IPS DF 6.9 (cell line): ENCODE measurements around the gene KLHL15.
"Not testable (repeated sequence)": the region's sequence is repeated elsewhere in the genome, so short reads cannot be mapped to it uniquely, and the experiment has no call there.

Experiments
- DNase-seq: peaks from one replicate; pipeline ENCODE4 v3.0.0-alpha.2; 2013; ENCODE audit warnings: low read depth, low spot score
- H3K27ac ChIP-seq: one replicate; pipeline ENCODE4 v1.5.1; 2013; ENCODE audit warnings: low read length, control low read depth
- H3K27me3 ChIP-seq: 2 replicates; pipeline ENCODE4 v1.6.1; 2013; ENCODE audit warnings: mild to moderate bottlenecking, low read length; ENCODE audit not compliant: control insufficient read depth, insufficient read depth
- H3K36me3 ChIP-seq: 2 replicates; pipeline ENCODE4 v1.6.1; 2013; ENCODE audit warnings: low read length; ENCODE audit not compliant: control insufficient read depth, insufficient read depth
- H3K4me1 ChIP-seq: 2 replicates; pipeline ENCODE4 v1.6.1; 2013; ENCODE audit warnings: low read length; ENCODE audit not compliant: control insufficient read depth, insufficient read depth
- H3K4me3 ChIP-seq: 2 replicates; pipeline ENCODE4 v1.5.1; 2013; ENCODE audit warnings: mild to moderate bottlenecking, low read length
- H3K9me3 ChIP-seq: 2 replicates; pipeline ENCODE4 v1.6.1; 2013; ENCODE audit warnings: low read length, inconsistent platforms; ENCODE audit not compliant: control insufficient read depth, insufficient read depth
- WGBS: extraction: QIAGEN DNeasy Blood & Tissue Kit; methylation state at CpG from one replicate; pipeline ENCODE4 v1.1.7; 2013; ENCODE audit warnings: mixed read lengths, missing lambda C conversion rate; ENCODE audit not compliant: insufficient read length, insufficient coverage; 5-methylcytosine and 5-hydroxymethylcytosine counted together

The KLHL15 gene, protein sequence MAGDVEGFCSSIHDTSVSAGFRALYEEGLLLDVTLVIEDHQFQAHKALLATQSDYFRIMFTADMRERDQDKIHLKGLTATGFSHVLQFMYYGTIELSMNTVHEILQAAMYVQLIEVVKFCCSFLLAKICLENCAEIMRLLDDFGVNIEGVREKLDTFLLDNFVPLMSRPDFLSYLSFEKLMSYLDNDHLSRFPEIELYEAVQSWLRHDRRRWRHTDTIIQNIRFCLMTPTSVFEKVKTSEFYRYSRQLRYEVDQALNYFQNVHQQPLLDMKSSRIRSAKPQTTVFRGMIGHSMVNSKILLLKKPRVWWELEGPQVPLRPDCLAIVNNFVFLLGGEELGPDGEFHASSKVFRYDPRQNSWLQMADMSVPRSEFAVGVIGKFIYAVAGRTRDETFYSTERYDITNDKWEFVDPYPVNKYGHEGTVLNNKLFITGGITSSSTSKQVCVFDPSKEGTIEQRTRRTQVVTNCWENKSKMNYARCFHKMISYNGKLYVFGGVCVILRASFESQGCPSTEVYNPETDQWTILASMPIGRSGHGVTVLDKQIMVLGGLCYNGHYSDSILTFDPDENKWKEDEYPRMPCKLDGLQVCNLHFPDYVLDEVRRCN

DNA sequence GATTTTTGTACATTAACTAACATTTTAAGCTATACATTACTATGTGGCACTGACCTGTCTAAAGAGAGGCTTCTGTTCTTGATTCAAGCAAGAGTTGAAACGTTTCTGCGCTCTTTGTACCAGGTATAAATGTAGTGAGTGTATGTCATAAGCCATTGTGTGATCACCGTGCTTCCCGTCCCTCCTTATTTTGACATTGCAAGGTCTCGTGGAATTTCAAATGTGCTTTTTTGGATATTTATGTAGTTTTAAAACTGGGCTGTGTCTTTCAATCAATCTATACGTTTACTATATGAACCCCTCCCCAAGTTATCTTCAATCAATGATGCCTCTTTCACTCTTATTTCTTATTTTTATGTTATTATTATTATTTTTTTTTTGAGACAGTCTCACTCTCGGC is at the start of gene KLHL15:
TSS of gene KLHL15 (minus strand) at position 101 of the 400 bp plus-strand sequence. CDS start 20,493 bp downstream, outside the sequence.
- H3K4me1 ChIP-seq: no peaks in the 10 kb centered on the region
- H3K27me3 ChIP-seq: peaks cover 4% of the 10 kb centered on the region; the same call in 1 of the 2 replicates
- no peak for DNase-seq
- WGBS: no CpG with 5 or more reads among the region's 7 CpGs
- no peaks in the 10 kb centered on the region for H3K9me3 ChIP-seq
- H3K36me3 ChIP-seq: no peaks in the 10 kb centered on the region
- no peak within 1 kb of the TSS for H3K27ac ChIP-seq
- H3K4me3 ChIP-seq: peak within 1 kb of the TSS; percentile 58; the same call in 1 of the 2 replicates

DNA sequence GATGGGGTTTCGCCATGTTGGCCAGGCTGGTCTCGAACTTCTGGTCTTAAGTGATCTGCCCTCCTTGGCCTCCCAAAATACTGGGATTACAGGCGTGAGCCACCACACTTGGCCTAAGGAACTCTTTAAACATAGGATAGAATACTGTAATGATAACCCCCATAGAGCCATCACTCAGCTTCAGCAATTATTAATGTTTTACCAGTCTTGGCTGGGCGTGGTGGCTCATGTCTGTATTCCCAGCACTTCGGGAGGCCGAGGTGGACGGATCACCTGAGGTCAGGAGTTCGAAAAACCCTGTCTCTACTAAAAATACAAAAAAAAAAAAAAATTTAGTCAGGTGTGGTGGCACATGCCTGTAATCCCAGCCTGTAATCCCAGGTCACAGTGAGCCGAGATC is 42.9 kb upstream of the KLHL15 start:
- no peak overlapping the region for H3K4me3 ChIP-seq
- no CpG with 5 or more reads among the region's 9 CpGs for WGBS
- no peak overlapping the region for H3K27ac ChIP-seq
- no peaks in the 10 kb centered on the region for H3K9me3 ChIP-seq
- H3K4me1 ChIP-seq: no peaks in the 10 kb centered on the region
- no peaks in the 10 kb centered on the region for H3K27me3 ChIP-seq
- H3K36me3 ChIP-seq: peaks cover 7% of the 10 kb centered on the region; the same call in 1 of the 2 replicates
- no peak for DNase-seq

DNA sequence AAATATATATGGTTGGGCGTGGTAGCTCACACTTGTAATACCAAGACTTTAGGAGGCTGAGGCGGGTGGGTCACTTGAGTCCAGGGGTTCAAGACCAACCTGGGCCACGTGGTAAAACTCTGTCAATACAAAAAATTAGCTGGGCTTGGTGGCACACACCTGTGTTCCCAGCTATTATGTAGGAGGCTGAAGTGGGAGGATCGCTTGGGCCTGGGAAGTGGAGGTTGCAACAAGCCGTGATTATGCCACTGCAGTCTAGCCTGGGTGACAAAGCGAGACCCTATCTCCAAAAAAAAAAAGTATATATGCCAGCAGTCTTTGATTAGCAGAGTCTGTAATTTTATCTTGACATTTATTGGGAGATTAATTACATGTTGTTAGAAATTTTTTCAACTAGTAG is 36.5 kb upstream of the KLHL15 start:
- DNase-seq: no peak
- no CpG with 5 or more reads among the region's 6 CpGs for WGBS
- no peaks in the 10 kb centered on the region for H3K4me1 ChIP-seq
- H3K9me3 ChIP-seq: no peaks in the 10 kb centered on the region
- no peaks in the 10 kb centered on the region for H3K27me3 ChIP-seq
- peaks cover 10% of the 10 kb centered on the region; the same call in 1 of the 2 replicates for H3K36me3 ChIP-seq
- no peak overlapping the region for H3K4me3 ChIP-seq
- no peak overlapping the region for H3K27ac ChIP-seq

- no peaks in the 10 kb centered on the region for H3K27me3 ChIP-seq
- H3K4me1 ChIP-seq: no peaks in the 10 kb centered on the region
- H3K36me3 ChIP-seq: no peaks in the 10 kb centered on the region; the same call in 1 of the 2 replicates
- DNase-seq: no peak
- WGBS: no CpG with 5 or more reads among the region's 14 CpGs
- H3K27ac ChIP-seq: no peak overlapping the region
- no peaks in the 10 kb centered on the region for H3K9me3 ChIP-seq
- H3K4me3 ChIP-seq: peak overlapping the region; percentile 77
Observed at GRCh38 chrX:24055043-24055356, 28.0 kb upstream of the KLHL15 start.

DNA sequence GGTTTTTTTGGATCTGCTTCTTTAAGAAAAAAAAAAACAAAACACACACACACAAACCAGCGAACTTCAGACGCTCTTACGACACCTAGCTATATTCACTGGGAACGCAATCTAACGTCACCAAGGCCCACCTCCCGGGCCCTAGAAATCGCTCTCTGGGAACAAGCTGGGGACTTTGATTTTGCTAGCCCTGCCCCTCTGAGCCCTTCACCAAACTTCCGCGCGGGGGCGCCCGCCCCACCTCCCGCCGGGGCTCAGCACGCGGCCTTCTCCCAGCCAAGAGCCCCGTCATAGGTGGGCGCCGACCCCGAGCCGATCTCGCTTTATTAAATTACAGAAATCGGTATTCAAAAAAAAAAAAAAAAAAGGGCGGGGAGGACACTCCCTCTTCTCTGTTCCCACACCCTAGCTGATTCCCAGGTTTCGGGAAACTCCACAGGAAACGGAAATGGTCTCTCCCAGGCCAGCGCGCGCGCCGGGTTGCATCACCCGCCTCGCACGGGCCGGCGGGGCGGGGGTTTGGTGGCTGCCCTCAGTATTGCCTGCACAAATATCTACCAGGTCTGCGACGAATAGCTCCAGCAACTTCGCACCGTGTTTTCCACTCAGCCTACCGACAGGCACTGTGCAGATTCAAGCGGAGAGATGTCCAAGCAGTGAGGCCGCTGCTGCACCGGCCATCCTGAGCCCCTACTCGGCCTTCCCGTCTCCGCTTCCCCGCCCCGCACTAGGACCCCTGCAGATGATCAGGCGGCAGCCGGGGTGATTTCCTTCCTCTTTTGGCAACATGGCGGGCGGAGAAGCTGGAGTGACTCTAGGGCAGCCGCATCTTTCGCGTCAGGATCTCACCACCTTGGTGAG is 27.4 kb upstream of the KLHL15 start, which contains the start of gene EIF2S3:
TSS of gene EIF2S3 (plus strand) at position 775 of the 861 bp plus-strand sequence. CDS start at position 788, 13 bp downstream.
- no peaks in the 10 kb centered on the region for H3K36me3 ChIP-seq
- DNase-seq: peak; percentile 39
- no peaks in the 10 kb centered on the region for H3K9me3 ChIP-seq
- no CpG with 5 or more reads among the region's 57 CpGs for WGBS
- H3K4me1 ChIP-seq: no peaks in the 10 kb centered on the region
- peak within 1 kb of the TSS; percentile 77 for H3K4me3 ChIP-seq
- no peaks in the 10 kb centered on the region for H3K27me3 ChIP-seq
- no peak within 1 kb of the TSS for H3K27ac ChIP-seq

DNA sequence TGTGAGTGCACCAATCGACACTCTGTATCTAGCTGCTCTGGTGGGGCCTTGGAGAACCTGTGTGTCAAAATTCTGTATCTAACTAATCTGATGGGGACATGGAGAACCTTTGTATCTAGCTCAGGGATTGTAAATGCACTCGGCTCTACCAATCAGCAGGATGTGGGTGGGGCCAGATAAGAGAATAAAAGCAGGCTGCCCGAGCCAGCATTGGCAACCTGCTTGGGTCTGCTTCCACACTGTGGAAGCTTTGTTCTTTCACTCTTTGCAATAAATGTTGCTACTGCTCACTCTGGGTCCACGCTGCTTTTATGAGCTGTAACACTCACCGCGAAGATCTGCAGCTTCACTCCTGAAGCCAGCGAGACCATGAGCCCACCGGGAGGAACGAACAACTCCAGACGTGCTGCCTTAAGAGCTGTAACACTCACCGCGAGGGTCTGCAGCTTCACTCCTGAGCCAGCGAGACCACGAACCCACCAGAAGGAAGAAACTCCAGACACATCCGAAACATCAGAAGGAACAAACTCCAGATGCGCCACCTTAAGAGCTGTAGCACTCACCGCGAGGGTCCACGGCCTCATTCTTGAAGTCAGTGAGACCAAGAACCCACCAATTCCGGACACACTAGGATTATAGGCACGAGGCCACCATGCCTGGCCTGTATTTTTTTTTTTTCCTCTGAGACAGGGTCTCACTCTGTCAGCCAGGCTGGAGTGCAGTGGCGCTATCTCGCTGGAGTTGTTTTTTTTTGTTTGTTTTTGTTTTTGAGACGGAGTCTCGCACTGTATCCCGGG is 23.7 kb upstream of the KLHL15 start:
- not testable (repeated sequence) for H3K4me1 ChIP-seq, DNase-seq, H3K36me3 ChIP-seq, H3K9me3 ChIP-seq, H3K4me3 ChIP-seq, H3K27me3 ChIP-seq, H3K27ac ChIP-seq
- WGBS: no CpG with 5 or more reads among the region's 26 CpGs

- no CpG with 5 or more reads among the region's 24 CpGs for WGBS
- not testable (repeated sequence) for H3K27ac ChIP-seq, H3K27me3 ChIP-seq, H3K4me1 ChIP-seq, H3K36me3 ChIP-seq, DNase-seq, H3K4me3 ChIP-seq, H3K9me3 ChIP-seq
Observed at GRCh38 chrX:24049643-24050042, 22.7 kb upstream of the KLHL15 start.

DNA sequence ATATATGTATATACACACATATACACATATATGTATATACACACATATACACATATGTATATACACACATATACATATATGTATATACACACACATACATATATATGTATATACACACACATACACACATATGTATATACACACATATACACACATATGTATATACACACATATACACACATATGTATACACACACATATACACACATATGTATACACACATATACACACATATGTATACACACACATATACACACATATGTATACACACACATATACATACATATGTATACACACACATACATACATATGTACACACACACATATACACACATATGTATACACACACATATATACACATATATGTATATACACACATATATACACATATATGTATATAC is 19.1 kb upstream of the KLHL15 start:
- not testable (repeated sequence) for H3K4me1 ChIP-seq, DNase-seq, H3K27ac ChIP-seq, H3K27me3 ChIP-seq, H3K4me3 ChIP-seq, H3K36me3 ChIP-seq, H3K9me3 ChIP-seq

GRCh38 chrX:24037729-24038128 is 10.7 kb upstream of the KLHL15 start:
- DNase-seq: no peak
- Histone ChIP-seq H3K4me3 (no peak overlapping the region), H3K36me3 (no peaks in the 10 kb centered on the region), H3K27me3 (no peaks in the 10 kb centered on the region), H3K9me3 (no peaks in the 10 kb centered on the region), H3K27ac (no peak overlapping the region), H3K4me1 (no peaks in the 10 kb centered on the region)
- WGBS: no CpG with 5 or more reads among the region's 4 CpGs

GRCh38 chrX:24034485-24034884 is 7.5 kb upstream of the KLHL15 start:
- Histone ChIP-seq H3K36me3 (no peaks in the 10 kb centered on the region), H3K27ac (no peak overlapping the region), H3K4me3 (no peak overlapping the region), H3K4me1 (no peaks in the 10 kb centered on the region), H3K9me3 (no peaks in the 10 kb centered on the region), H3K27me3 (peaks cover 4% of the 10 kb centered on the region; the same call in 1 of the 2 replicates)
- DNase-seq: no peak
- no CpG with 5 or more reads among the region's 5 CpGs for WGBS
